ENCODE results near the gene KMT2C. TPM values are rescaled to one million over a fixed set of nuclear protein-coding genes. Genes with fewer than 3 reads are reported as not detected.
"Not testable (repeated sequence)": the region's sequence is repeated elsewhere in the genome, so short reads cannot be mapped to it uniquely, and the experiment has no call there.

Gene KMT2C
- polyA plus RNA-seq (2012; ENCODE audit: low read depth, missing spikeins): 10.3 TPM

GRCh38 chr7:152435384-152436110 lies at the start of gene KMT2C:
Gene KMT2C (minus strand): TSS chr7:152436003. CDS start chr7:152435786, 217 bp downstream.
- FAIRE-seq: no peak
- DNase-seq (ENCODE audit: insufficient read length, low spot score): peak; percentile 37
- TF ChIP-seq TAF1 (IDR thresholded peaks at IDR 0.05; ENCODE audit: low read depth, low read length) (no peak), SPI1 (IDR thresholded peaks at IDR 0.05; ENCODE audit: low read depth, low read length) (0 out of 2 replicates have a peak, but pooled peaks have one; percentile 14)

DNA sequence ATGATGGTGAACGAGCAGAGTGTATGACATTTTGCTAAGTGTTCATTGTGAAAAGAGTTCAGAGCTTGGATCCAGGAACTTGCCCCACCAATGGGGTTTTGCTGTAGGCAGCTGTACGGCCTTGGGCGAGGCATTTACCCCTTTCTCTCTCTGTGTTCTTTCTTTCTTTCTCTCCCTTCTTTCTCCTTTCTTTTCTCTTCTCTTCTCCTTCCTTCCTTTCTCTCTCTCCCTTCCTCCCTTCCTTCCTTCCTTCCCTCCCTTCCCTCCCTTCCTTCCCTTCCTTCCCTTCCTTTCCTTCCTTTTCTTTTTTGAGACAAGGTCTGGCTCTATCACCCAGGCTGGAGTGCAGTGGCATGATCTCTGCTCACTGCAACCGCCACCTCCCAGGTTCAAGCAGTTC lies 45.3 kb upstream of the KMT2C start:
- FAIRE-seq (no peak), DNase-seq (ENCODE audit: insufficient read length, low spot score) (no peak)
- no peak for TF ChIP-seq SPI1 (IDR thresholded peaks at IDR 0.05; ENCODE audit: low read depth, low read length)
- TF ChIP-seq TAF1 (IDR thresholded peaks at IDR 0.05; ENCODE audit: low read depth, low read length): no peak
- no peak for TF ChIP-seq POLR2A (IDR thresholded peaks at IDR 0.05; ENCODE audit: low read depth, low read length)

- no peak for TF ChIP-seq POLR2A (IDR thresholded peaks at IDR 0.05; ENCODE audit: low read depth, low read length)
- TF ChIP-seq PAX5 (IDR thresholded peaks at IDR 0.05; ENCODE audit: insufficient read depth, low read length, severe bottlenecking): no peak
- FAIRE-seq (no peak), DNase-seq (ENCODE audit: insufficient read length, low spot score) (no peak)
Measured at GRCh38 chr7:152480664-152481063, 44.9 kb upstream of the KMT2C start.

GRCh38 chr7:152479595-152479994 lies 43.8 kb upstream of the KMT2C start:
- TF ChIP-seq POLR2AphosphoS5 (IDR thresholded peaks at IDR 0.05; ENCODE audit: low read depth, low read length): no peak
- TF ChIP-seq SPI1 (IDR thresholded peaks at IDR 0.05; ENCODE audit: low read depth, low read length): no peak
- no peak for TF ChIP-seq POLR2A (IDR thresholded peaks at IDR 0.05; ENCODE audit: low read depth, low read length)
- no peak for FAIRE-seq
- no peak for DNase-seq (ENCODE audit: insufficient read length, low spot score)

- no peak for FAIRE-seq
- TF ChIP-seq SPI1 (IDR thresholded peaks at IDR 0.05; ENCODE audit: low read depth, low read length) (no peak), POU2F2 (IDR thresholded peaks at IDR 0.05; ENCODE audit: low read depth, low read length) (no peak), PAX5 (IDR thresholded peaks at IDR 0.05; ENCODE audit: insufficient read depth, low read length, severe bottlenecking) (no peak), TAF1 (IDR thresholded peaks at IDR 0.05; ENCODE audit: low read depth, low read length) (no peak), POLR2AphosphoS5 (IDR thresholded peaks at IDR 0.05; ENCODE audit: low read depth, low read length) (no peak), POLR2A (IDR thresholded peaks at IDR 0.05; ENCODE audit: low read depth, low read length) (no peak)
- no peak for DNase-seq (ENCODE audit: insufficient read length, low spot score)
Measured at GRCh38 chr7:152478140-152478539, 42.3 kb upstream of the KMT2C start.

DNA sequence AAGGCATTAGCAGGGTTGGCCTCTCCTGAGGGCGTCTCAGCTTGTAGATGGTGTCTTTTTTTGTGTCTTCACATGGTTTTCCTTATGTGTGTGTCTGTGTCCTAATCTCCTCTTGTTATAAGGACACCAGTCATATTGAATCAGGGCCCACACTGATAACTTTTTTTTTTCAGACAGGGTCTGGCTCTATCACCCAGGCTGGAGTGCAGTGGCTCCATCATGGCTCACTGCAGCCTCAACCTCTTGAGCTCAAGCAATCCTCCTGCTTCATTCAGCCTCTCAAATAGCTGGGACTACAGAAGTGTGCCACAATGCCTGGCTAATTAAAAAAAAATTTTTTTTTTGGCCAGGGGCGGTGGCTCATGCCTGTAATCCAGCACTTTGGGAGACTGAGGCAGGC lies 41.3 kb upstream of the KMT2C start:
- no peak for DNase-seq (ENCODE audit: insufficient read length, low spot score)
- TF ChIP-seq POU2F2 (IDR thresholded peaks at IDR 0.05; ENCODE audit: low read depth, low read length): no peak
- TF ChIP-seq TAF1 (IDR thresholded peaks at IDR 0.05; ENCODE audit: low read depth, low read length): no peak
- no peak for TF ChIP-seq SPI1 (IDR thresholded peaks at IDR 0.05; ENCODE audit: low read depth, low read length)
- no peak for TF ChIP-seq PAX5 (IDR thresholded peaks at IDR 0.05; ENCODE audit: insufficient read depth, low read length, severe bottlenecking)
- no peak for TF ChIP-seq POLR2A (IDR thresholded peaks at IDR 0.05; ENCODE audit: low read depth, low read length)
- no peak for TF ChIP-seq POLR2AphosphoS5 (IDR thresholded peaks at IDR 0.05; ENCODE audit: low read depth, low read length)

DNA sequence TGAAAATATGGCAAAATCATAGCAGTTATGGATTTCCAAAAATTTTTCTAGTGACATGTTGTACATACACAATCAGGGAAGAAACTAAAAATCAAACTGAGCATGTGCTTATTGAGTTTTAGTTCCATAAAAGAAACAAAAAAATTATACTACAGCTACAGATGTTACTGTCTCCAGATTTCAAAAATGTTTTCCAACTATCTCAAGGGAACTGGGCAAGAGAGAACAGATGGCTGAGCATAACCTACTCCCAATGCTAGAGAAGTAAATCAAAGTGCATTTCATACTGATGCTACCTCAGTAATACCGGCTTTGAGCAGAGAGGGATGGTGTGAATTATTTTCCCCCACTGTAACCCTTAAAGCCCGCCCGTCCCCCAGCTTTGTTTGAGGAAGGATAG lies 40.7 kb upstream of the KMT2C start:
- TF ChIP-seq POLR2AphosphoS5 (IDR thresholded peaks at IDR 0.05; ENCODE audit: low read depth, low read length) (no peak), SPI1 (IDR thresholded peaks at IDR 0.05; ENCODE audit: low read depth, low read length) (no peak), POU2F2 (IDR thresholded peaks at IDR 0.05; ENCODE audit: low read depth, low read length) (no peak), PAX5 (IDR thresholded peaks at IDR 0.05; ENCODE audit: insufficient read depth, low read length, severe bottlenecking) (no peak), TAF1 (IDR thresholded peaks at IDR 0.05; ENCODE audit: low read depth, low read length) (no peak), POLR2A (IDR thresholded peaks at IDR 0.05; ENCODE audit: low read depth, low read length) (no peak)
- DNase-seq (ENCODE audit: insufficient read length, low spot score): no peak
- no peak for FAIRE-seq

More for the DNA sequence above, 41.3 kb upstream of the KMT2C start:
- FAIRE-seq: no peak

DNA sequence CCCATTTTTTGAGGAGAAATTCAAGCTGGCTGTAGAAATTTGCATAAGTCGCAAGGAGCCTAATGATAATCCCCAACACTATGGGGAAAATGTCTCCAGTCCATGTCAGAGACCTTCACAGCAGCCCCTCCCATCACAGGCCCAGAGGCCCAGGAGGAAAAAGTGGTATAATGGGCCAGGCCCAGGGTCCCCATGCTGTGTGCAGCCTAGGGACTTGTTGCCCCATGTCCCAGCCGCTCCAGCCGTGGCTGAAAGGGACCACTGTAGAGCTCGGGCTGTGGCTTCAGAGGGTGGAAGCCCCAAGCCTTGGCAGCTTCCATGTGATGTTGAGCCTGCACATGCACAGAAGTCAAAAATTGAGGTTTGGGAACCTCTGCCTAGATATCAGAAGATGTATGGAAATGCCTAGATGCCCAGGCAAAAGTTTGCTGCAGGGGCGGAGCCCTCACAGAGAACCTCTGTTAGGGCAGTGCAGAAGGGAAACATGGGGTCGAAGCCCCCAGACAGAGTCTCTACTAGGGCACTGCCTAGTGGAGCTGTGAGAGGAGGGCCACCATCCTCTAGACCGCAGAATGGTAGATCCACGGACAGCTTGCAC lies 35.3 kb upstream of the KMT2C start:
- not testable (repeated sequence) for FAIRE-seq; DNase-seq (ENCODE audit: insufficient read length, low spot score)

- not testable (repeated sequence) for FAIRE-seq; DNase-seq (ENCODE audit: insufficient read length, low spot score)
Measured at GRCh38 chr7:152470251-152471022, 34.6 kb upstream of the KMT2C start.

DNA sequence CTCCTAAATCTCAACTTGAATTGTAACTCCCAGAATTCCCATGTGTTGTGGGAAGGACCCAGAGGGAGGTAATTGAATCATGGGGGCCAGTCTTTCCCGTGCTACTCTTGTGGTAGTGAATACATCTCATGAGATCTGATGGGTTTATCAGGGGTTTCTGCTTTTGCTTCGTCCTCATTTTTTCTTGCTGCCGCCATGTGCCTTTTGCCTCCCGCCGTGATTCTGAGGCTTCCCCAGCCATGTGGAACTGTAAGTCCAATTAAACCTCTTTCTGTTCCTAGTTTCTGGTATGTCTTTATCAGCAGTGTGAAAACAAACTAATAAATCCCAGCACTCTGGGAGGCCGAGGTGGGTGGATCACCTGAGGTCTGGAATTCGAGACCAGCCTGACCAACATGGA lies 33.8 kb upstream of the KMT2C start:
- not testable (repeated sequence) for DNase-seq (ENCODE audit: insufficient read length, low spot score); FAIRE-seq

- no peak for DNase-seq (ENCODE audit: insufficient read length, low spot score)
- no peak for FAIRE-seq
- TF ChIP-seq PAX5 (IDR thresholded peaks at IDR 0.05; ENCODE audit: insufficient read depth, low read length, severe bottlenecking) (no peak), POU2F2 (IDR thresholded peaks at IDR 0.05; ENCODE audit: low read depth, low read length) (no peak)
Measured at GRCh38 chr7:152467225-152467624, 31.4 kb upstream of the KMT2C start.

Data from GM12891 (cell line).